HG03521 (cell line): Measurements from ENCODE around the gene MAPKBP1.
"Not testable (repeated sequence)": the region's sequence is repeated elsewhere in the genome, so short reads cannot be mapped to it uniquely, and the experiment has no call there.

Experiments used
- ATAC-seq: cut with Tn5 transposase; IDR thresholded peaks from one replicate; pipeline ENCODE4 v1.9.1; 2021; ENCODE audit warnings: mild to moderate bottlenecking, moderate library complexity; ENCODE audit not compliant: unreplicated experiment

MAPKBP1 gene

GRCh38 chr15:41774062-41774881, at the start of gene MAPKBP1:
TSS of gene MAPKBP1 (plus strand) at chr15:41774484. CDS start at chr15:41775276, 792 bp downstream.
- peak; percentile 81 for ATAC-seq

- ATAC-seq = no peak
Observed at GRCh38 chr15:41727143-41727542, 47.1 kb upstream of the MAPKBP1 start.

- ATAC-seq = not testable (repeated sequence)
Observed at GRCh38 chr15:41728061-41728460, 46.2 kb upstream of the MAPKBP1 start.

GRCh38 chr15:41730543-41730942, 43.7 kb upstream of the MAPKBP1 start:
- ATAC-seq = no peak

GRCh38 chr15:41732483-41732882, 41.8 kb upstream of the MAPKBP1 start:
- no peak for ATAC-seq

- no peak for ATAC-seq
Observed at GRCh38 chr15:41734079-41734478, 40.2 kb upstream of the MAPKBP1 start.

- no peak for ATAC-seq
Observed at GRCh38 chr15:41735046-41735445, 39.2 kb upstream of the MAPKBP1 start.

- not testable (repeated sequence) for ATAC-seq
Observed at GRCh38 chr15:41735492-41735891, 38.8 kb upstream of the MAPKBP1 start.

GRCh38 chr15:41746802-41747201, 27.5 kb upstream of the MAPKBP1 start:
- no peak for ATAC-seq

- no peak for ATAC-seq
Observed at GRCh38 chr15:41756198-41756597, 18.1 kb upstream of the MAPKBP1 start.

- ATAC-seq = no peak
Observed at GRCh38 chr15:41772720-41773331, 1.5 kb upstream of the MAPKBP1 start.

GRCh38 chr15:41773332-41773728, 954 bp upstream of the MAPKBP1 start:
- no peak for ATAC-seq

- no peak for ATAC-seq
Observed at GRCh38 chr15:41773729-41774061, 589 bp upstream of the MAPKBP1 start.

GRCh38 chr15:41774882-41775417, 666 bp downstream of the MAPKBP1 start:
- no peak for ATAC-seq

- no peak for ATAC-seq
Observed at GRCh38 chr15:41775651-41776050, 1.4 kb downstream of the MAPKBP1 start.

- ATAC-seq = no peak
Observed at GRCh38 chr15:41777421-41777973, 3.2 kb downstream of the MAPKBP1 start.

- ATAC-seq = no peak
Observed at GRCh38 chr15:41778521-41778920, 4.2 kb downstream of the MAPKBP1 start.

- ATAC-seq = no peak
Observed at GRCh38 chr15:41779662-41780157, 5.4 kb downstream of the MAPKBP1 start.

- no peak for ATAC-seq
Observed at GRCh38 chr15:41780266-41780665, 6.0 kb downstream of the MAPKBP1 start.

GRCh38 chr15:41780727-41781126, 6.4 kb downstream of the MAPKBP1 start:
- ATAC-seq = no peak

- ATAC-seq = no peak
Observed at GRCh38 chr15:41782371-41783282, 8.3 kb downstream of the MAPKBP1 start.
